ENCODE measurements around the gene GIGYF2. TPM values are rescaled to one million over a fixed set of nuclear protein-coding genes. Genes with fewer than 3 reads are reported as not detected.

The GIGYF2 gene
- total RNA-seq, 2 donors from 2014 or later = 61.3 to 106 TPM

DNA sequence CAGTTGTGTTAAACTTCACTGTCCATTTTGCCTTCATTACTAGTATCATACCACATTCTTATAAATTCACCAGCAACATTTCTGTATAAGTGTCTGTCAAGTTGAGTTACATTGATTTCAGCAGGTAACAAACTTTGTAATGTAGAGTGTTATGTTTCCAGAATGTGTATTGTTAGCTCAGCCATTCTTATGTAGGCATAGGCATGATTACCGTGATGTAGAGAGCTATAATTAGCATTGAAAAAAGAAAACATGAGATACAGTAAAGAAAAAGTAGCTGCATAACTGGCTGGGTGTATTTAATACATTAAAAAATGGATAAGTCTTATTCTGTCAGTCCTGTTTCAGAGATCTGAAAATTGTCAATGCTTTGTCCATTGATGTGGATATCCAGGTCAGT is 70.7 kb downstream of the GIGYF2 start:
- no peak for TF ChIP-seq POLR2AphosphoS5 (IDR thresholded peaks at IDR 0.05)
- TF ChIP-seq, protein P1, sequence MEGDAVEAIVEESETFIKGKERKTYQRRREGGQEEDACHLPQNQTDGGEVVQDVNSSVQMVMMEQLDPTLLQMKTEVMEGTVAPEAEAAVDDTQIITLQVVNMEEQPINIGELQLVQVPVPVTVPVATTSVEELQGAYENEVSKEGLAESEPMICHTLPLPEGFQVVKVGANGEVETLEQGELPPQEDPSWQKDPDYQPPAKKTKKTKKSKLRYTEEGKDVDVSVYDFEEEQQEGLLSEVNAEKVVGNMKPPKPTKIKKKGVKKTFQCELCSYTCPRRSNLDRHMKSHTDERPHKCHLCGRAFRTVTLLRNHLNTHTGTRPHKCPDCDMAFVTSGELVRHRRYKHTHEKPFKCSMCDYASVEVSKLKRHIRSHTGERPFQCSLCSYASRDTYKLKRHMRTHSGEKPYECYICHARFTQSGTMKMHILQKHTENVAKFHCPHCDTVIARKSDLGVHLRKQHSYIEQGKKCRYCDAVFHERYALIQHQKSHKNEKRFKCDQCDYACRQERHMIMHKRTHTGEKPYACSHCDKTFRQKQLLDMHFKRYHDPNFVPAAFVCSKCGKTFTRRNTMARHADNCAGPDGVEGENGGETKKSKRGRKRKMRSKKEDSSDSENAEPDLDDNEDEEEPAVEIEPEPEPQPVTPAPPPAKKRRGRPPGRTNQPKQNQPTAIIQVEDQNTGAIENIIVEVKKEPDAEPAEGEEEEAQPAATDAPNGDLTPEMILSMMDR (IDR thresholded peaks at IDR 0.05) = no peak
- no peak for TF ChIP-seq POLR2A (IDR thresholded peaks at IDR 0.05)

DNA sequence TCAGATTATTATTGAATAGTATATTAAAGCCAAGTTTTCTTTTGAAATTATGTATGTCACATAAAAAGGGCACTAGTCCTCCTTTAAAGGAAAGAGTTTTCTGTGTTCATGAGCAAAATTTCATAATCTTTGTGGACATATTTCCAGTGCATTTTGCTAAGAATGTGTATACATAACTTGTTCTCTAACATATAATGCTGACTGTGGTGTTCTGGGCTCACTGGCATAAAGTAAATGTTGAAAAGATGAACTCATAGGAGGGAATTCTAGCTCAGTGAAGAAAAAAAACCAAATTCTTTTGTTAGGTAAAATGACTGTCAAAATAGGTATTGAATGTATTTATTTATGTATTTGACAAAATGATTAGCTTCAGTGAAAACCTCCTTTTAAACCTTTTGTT is 73.1 kb downstream of the GIGYF2 start:
- intact Hi-C loops (cut with DNase I) = no loop called here
- Histone ChIP-seq H3K9me3 (no peaks in the 10 kb centered on the region), H3K36me3 (no peaks in the 10 kb centered on the region), H3K4me1 (replicated peaks) (no peaks in the 10 kb centered on the region), H3K27me3 (replicated peaks; ENCODE audit: insufficient read depth) (no peaks in the 10 kb centered on the region), H3K27ac (no peak overlapping the region), H3K4me3 (no peak overlapping the region)
- DNase-seq (ENCODE audit: low spot score) = no peak
- no peak for TF ChIP-seq POLR2A (IDR thresholded peaks at IDR 0.05)
- no peak for TF ChIP-seq POLR2AphosphoS5 (IDR thresholded peaks at IDR 0.05)
- TF ChIP-seq, protein P1 (IDR thresholded peaks at IDR 0.05) = no peak

More for the DNA sequence above, 70.7 kb downstream of the GIGYF2 start:
- Histone ChIP-seq H3K27ac (no peak overlapping the region), H3K27me3 (replicated peaks; ENCODE audit: insufficient read depth) (no peaks in the 10 kb centered on the region), H3K9me3 (no peaks in the 10 kb centered on the region), H3K4me3 (no peak overlapping the region), H3K36me3 (no peaks in the 10 kb centered on the region), H3K4me1 (replicated peaks) (no peaks in the 10 kb centered on the region)
- no peak for DNase-seq (ENCODE audit: low spot score)
- WGBS = 83% methylated on average over 1 of the region's 1 CpG
- intact Hi-C loops (cut with DNase I) = no loop called here

DNA sequence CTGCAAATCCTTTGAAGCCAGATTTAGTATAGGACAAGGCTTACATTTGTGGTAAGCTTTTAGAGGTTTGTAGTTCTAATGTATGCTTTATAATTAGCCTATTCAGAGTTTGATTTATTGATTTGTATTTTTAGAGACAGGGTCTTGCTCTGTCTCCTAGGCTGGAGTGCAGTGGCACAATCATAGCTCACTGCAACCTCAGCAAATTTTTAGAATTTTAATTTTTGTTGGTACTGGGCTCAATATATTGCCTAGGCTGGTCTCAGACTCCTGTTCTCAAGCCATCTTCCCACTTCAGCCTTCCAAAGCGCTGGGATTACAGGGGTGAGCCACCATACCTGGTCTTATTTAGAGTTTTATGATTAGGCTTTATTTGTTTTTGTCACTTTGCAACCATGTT is 74.7 kb downstream of the GIGYF2 start:
- TF ChIP-seq POLR2AphosphoS5 (IDR thresholded peaks at IDR 0.05) = no peak
- no peak for TF ChIP-seq POLR2A (IDR thresholded peaks at IDR 0.05)
- TF ChIP-seq, protein P1 (IDR thresholded peaks at IDR 0.05) = no peak

DNA sequence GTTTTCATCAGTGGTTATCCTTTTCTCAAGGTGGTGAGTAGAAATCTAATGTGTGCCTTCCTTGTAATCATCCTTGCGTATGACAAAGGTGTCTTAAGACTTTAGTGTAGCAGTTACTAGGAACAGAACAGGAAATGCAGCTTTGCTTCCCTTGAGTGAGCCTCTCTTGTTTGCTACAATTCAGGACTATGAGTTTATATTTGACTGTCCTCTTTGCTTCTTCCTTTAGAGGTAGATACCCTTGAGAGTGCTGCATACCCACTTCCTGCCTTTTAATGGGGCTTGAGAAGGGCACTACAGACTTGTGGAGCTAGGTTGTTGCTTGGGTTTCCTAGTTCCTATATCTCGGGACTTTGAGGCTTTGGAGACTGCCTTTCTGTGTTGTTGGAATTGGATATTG is 75.4 kb downstream of the GIGYF2 start:
- TF ChIP-seq POLR2A (IDR thresholded peaks at IDR 0.05) = no peak
- TF ChIP-seq, protein P1 (IDR thresholded peaks at IDR 0.05) = no peak
- TF ChIP-seq POLR2AphosphoS5 (IDR thresholded peaks at IDR 0.05) = no peak
- Histone ChIP-seq H3K27me3 (replicated peaks; ENCODE audit: insufficient read depth) (no peaks in the 10 kb centered on the region), H3K36me3 (no peaks in the 10 kb centered on the region), H3K4me3 (no peak overlapping the region), H3K4me1 (replicated peaks) (no peaks in the 10 kb centered on the region), H3K27ac (no peak overlapping the region), H3K9me3 (no peaks in the 10 kb centered on the region)
- intact Hi-C loops (cut with DNase I) = no loop called here
- no peak for DNase-seq (ENCODE audit: low spot score)
- 78% methylated on average over 2 of the region's 2 CpGs for WGBS

More for the DNA sequence above, 74.7 kb downstream of the GIGYF2 start:
- H3K4me3 ChIP-seq = no peak overlapping the region
- no peak for DNase-seq (ENCODE audit: low spot score)
- no peaks in the 10 kb centered on the region for H3K9me3 ChIP-seq
- no peaks in the 10 kb centered on the region for H3K27me3 ChIP-seq (replicated peaks; ENCODE audit: insufficient read depth)
- H3K36me3 ChIP-seq = no peaks in the 10 kb centered on the region
- no peaks in the 10 kb centered on the region for H3K4me1 ChIP-seq (replicated peaks)
- 75% methylated on average over 1 of the region's 1 CpG for WGBS
- intact Hi-C loops (cut with DNase I) = no loop called here
- H3K27ac ChIP-seq = no peak overlapping the region

DNA sequence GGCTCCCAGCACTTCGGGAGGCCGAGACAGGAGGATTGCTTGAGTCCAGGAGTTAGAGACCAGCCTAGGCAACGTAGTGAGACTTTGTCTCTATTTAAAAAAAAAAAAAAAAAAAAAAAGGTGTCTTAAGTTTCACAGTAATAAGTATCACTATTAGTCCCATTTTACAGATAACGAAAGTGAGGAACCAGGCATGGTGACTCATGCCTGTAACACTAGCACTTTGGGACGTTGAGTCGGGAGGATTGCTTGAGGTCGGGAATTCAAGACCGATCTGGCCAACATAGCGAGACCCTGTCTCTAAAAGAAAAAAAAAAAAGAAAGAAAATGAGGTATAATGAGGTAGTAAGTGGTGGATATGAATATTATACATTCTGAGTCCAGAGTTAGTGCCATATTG is 76.7 kb downstream of the GIGYF2 start:
- H3K4me3 ChIP-seq = no peak overlapping the region
- no peak for DNase-seq (ENCODE audit: low spot score)
- H3K4me1 ChIP-seq (replicated peaks) = no peaks in the 10 kb centered on the region
- WGBS = 95% methylated on average over 9 of the region's 9 CpGs
- no peaks in the 10 kb centered on the region for H3K27me3 ChIP-seq (replicated peaks; ENCODE audit: insufficient read depth)
- TF ChIP-seq POLR2AphosphoS5 (IDR thresholded peaks at IDR 0.05) (no peak), POLR2A (IDR thresholded peaks at IDR 0.05) (no peak)
- TF ChIP-seq, protein P1 (IDR thresholded peaks at IDR 0.05) = no peak
- intact Hi-C loops (cut with DNase I) = no loop called here
- H3K27ac ChIP-seq = no peak overlapping the region
- H3K9me3 ChIP-seq = no peaks in the 10 kb centered on the region
- H3K36me3 ChIP-seq = no peaks in the 10 kb centered on the region

All from prostate gland (tissue), 2 donors.